Astrocyte (in vitro differentiated cells and primary cell): ENCODE data around the gene KCNQ1. TPM values are rescaled to one million over a fixed set of nuclear protein-coding genes. Genes with fewer than 3 reads are reported as not detected.

Experiments used
- DNase-seq: peaks from one replicate; pipeline ENCODE4 v3.0.0-alpha.2; 2010; ENCODE audit warnings: low read depth
- FAIRE-seq: peaks from 2 replicates; lab custom pipeline; 2011; peaks lifted over from hg19 to GRCh38; lab: Jason Lieb, UNC
- H2AFZ ChIP-seq: 2 replicates; pipeline ENCODE4 v1.6.0; 2012; ENCODE audit warnings: low read depth, low read length, inconsistent platforms
- H3K27ac ChIP-seq: 2 replicates; pipeline ENCODE4 v1.5.1; 2011; ENCODE audit warnings: low read depth, low read length, inconsistent platforms
- H3K27me3 ChIP-seq: 2 replicates; pipeline ENCODE4 v1.6.0; 2011; ENCODE audit warnings: low read length, inconsistent platforms; ENCODE audit not compliant: insufficient read depth
- H3K36me3 ChIP-seq: 2 replicates; pipeline ENCODE4 v1.5.1; 2011; ENCODE audit warnings: low read length, inconsistent platforms; ENCODE audit not compliant: insufficient read depth
- H3K4me1 ChIP-seq: 2 replicates; pipeline ENCODE4 v1.5.1; 2011; ENCODE audit warnings: low read length, inconsistent platforms; ENCODE audit not compliant: insufficient read depth
- H3K4me2 ChIP-seq: 2 replicates; pipeline ENCODE4 v1.6.0; 2012; ENCODE audit warnings: low read length, inconsistent platforms
- H3K4me3 ChIP-seq: 2 replicates; pipeline ENCODE4 v1.5.1; 2011; ENCODE audit warnings: low read depth, mild to moderate bottlenecking, low read length, inconsistent platforms; ENCODE audit not compliant: insufficient read depth
- H3K79me2 ChIP-seq: 2 replicates; pipeline ENCODE4 v1.6.0; 2012; ENCODE audit warnings: mild to moderate bottlenecking, low read length, inconsistent platforms; ENCODE audit not compliant: insufficient read depth
- H3K9ac ChIP-seq: 2 replicates; pipeline ENCODE4 v1.6.0; 2012; ENCODE audit warnings: mild to moderate bottlenecking, low read length, inconsistent platforms
- H3K9me3 ChIP-seq: 2 replicates; pipeline ENCODE4 v1.5.1; 2012; ENCODE audit warnings: low read depth, mild to moderate bottlenecking, low read length, inconsistent platforms; ENCODE audit not compliant: insufficient read depth
- H4K20me1 ChIP-seq: 2 replicates; pipeline ENCODE4 v1.6.0; 2012; ENCODE audit warnings: low read length, inconsistent platforms; ENCODE audit not compliant: insufficient read depth
- H3K27ac Mint-ChIP-seq: one replicate; pipeline ENCODE4 v1.8.0; 2021; ENCODE audit warnings: mild to moderate bottlenecking, mixed read lengths; ENCODE audit not compliant: unreplicated experiment
- H3K27me3 Mint-ChIP-seq: one replicate; pipeline ENCODE4 v1.8.0; 2021; ENCODE audit warnings: low read depth, mixed read lengths; ENCODE audit not compliant: unreplicated experiment
- H3K36me3 Mint-ChIP-seq: one replicate; pipeline ENCODE4 v1.8.0; 2021; ENCODE audit warnings: low read depth, mixed read lengths; ENCODE audit not compliant: unreplicated experiment
- H3K4me1 Mint-ChIP-seq: one replicate; pipeline ENCODE4 v1.8.0; 2021; ENCODE audit warnings: low read depth, mixed read lengths; ENCODE audit not compliant: unreplicated experiment
- H3K4me3 Mint-ChIP-seq: one replicate; pipeline ENCODE4 v1.8.0; 2021; ENCODE audit warnings: mild to moderate bottlenecking, moderate library complexity, mixed read lengths; ENCODE audit not compliant: unreplicated experiment
- H3K9me3 Mint-ChIP-seq: one replicate; pipeline ENCODE4 v1.8.0; 2021; ENCODE audit warnings: mild to moderate bottlenecking, mixed read lengths; ENCODE audit not compliant: unreplicated experiment
- CTCF ChIP-seq: IDR thresholded peaks from 2 replicates; pipeline ENCODE4 v1.5.1; 2011; ENCODE audit warnings: low read depth, mild to moderate bottlenecking, inconsistent platforms, low read length, moderate library complexity; ENCODE audit not compliant: insufficient read depth
- EZH2 ChIP-seq: IDR thresholded peaks from 2 replicates; pipeline ENCODE4 v1.6.1; 2012; ENCODE audit warnings: mild to moderate bottlenecking, low read length, inconsistent platforms; ENCODE audit not compliant: insufficient read depth
- total RNA-seq: library from RNA; stranded (reverse); gene quantifications from 2 replicates; pipeline ENCODE4 v1.2.1, GENCODE V29; 2021

KCNQ1 gene
- total RNA-seq, 1 donor from 2014 or later: not detected

DNA sequence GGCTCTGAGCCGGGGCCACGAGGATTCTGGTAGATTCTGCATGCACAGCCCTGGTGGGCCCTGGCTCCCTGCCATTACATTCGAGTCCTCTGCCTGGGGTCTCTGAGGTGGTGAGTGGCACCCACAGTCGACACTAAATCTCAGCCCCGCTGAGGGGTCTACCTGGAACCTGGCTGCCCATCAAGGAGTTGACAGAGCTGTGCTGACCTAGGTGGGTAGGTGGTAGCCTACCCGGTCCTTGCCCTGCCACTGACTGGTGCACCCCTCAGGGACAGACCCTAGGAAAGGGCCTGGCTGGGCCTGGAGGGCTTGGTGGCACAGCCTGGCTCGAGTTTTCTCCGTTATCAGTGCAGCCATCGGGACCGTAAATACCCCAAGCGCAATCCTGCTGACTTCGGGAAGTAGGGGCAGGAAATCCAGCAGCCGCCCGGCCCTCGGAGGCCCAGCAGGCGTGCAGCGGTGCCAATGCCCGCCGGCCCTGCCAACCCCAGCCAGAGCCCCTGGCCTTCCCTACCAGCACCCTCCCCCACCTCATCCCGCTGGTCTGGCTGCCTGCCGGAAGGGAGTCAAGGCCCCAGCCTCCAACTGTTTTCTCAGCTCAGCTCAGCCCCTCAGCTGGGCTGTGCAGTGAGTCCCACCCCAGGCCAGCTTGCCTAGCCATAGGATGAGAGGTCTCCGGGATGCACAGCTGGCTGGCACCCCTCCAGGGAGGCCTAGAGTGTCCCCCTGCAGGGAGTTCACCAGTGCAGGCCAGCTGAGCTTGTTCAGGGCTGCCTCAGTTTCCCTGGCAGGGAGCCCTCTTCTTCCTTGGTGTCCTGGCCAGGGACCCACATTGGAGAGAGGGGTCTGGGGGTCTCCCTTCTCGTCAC, 335.4 kb downstream of the KCNQ1 start:
- DNase-seq: no peak
- H3K79me2 ChIP-seq: no peaks in the 10 kb centered on the region
- no peak for TF ChIP-seq CTCF
- no peak for TF ChIP-seq EZH2
- no peak overlapping the region for H2AFZ ChIP-seq
- Mint-ChIP-seq H3K27ac (no peak overlapping the region), H3K9me3 (no peaks in the 10 kb centered on the region), H3K4me1 (peaks cover 8% of the 10 kb centered on the region), H3K36me3 (no peaks in the 10 kb centered on the region), H3K27me3 (peaks cover 13% of the 10 kb centered on the region), H3K4me3 (no peak overlapping the region)
- H3K27me3 ChIP-seq: no peaks in the 10 kb centered on the region
- no peaks in the 10 kb centered on the region for H4K20me1 ChIP-seq
- no peak overlapping the region for H3K27ac ChIP-seq
- H3K9ac ChIP-seq: no peak overlapping the region
- no peaks in the 10 kb centered on the region for H3K36me3 ChIP-seq
- no peak for FAIRE-seq
- H3K4me3 ChIP-seq: no peak overlapping the region
- H3K4me2 ChIP-seq: no peak overlapping the region
- H3K9me3 ChIP-seq: no peaks in the 10 kb centered on the region
- peaks cover 19% of the 10 kb centered on the region for H3K4me1 ChIP-seq

- H3K36me3 Mint-ChIP-seq: no peaks in the 10 kb centered on the region
- FAIRE-seq (no peak), DNase-seq (no peak)
- H3K9me3 Mint-ChIP-seq: no peaks in the 10 kb centered on the region
- H3K79me2 ChIP-seq: no peaks in the 10 kb centered on the region
- H2AFZ ChIP-seq: no peak overlapping the region
- TF ChIP-seq CTCF (no peak), EZH2 (no peak)
- H3K4me1 ChIP-seq: peaks cover 19% of the 10 kb centered on the region
- peaks cover 10% of the 10 kb centered on the region for H3K27me3 Mint-ChIP-seq
- no peak overlapping the region for H3K9ac ChIP-seq
- no peak overlapping the region for H3K27ac Mint-ChIP-seq
- H3K4me2 ChIP-seq: no peak overlapping the region
- peaks cover 8% of the 10 kb centered on the region for H3K4me1 Mint-ChIP-seq
- no peak overlapping the region for H3K27ac ChIP-seq
- no peaks in the 10 kb centered on the region for H3K27me3 ChIP-seq
- no peak overlapping the region for H3K4me3 ChIP-seq
- H3K36me3 ChIP-seq: no peaks in the 10 kb centered on the region
- H3K4me3 Mint-ChIP-seq: no peak overlapping the region
- H4K20me1 ChIP-seq: no peaks in the 10 kb centered on the region
- no peaks in the 10 kb centered on the region for H3K9me3 ChIP-seq
These were observed 336.1 kb downstream of the KCNQ1 start for GRCh38 chr11:2780850-2781407.
